ENCODE measurements around the gene DPM3. TPM values are rescaled to one million over a fixed set of nuclear protein-coding genes. Genes with fewer than 3 reads are reported as not detected.
"Not testable (repeated sequence)": the region's sequence is repeated elsewhere in the genome, so short reads cannot be mapped to it uniquely, and the experiment has no call there.

DPM3 gene
- total RNA-seq, 1 donor from 2014 or later, result 41.4 TPM

- no peak for DNase-seq
Measured at GRCh38 chr1:155175281-155175926, 35.1 kb upstream of the DPM3 start.

GRCh38 chr1:155174324-155175280 lies 34.3 kb upstream of the DPM3 start:
- peak; percentile 36 for DNase-seq

- peak; percentile 58 for DNase-seq
Measured at GRCh38 chr1:155173478-155174323, 33.4 kb upstream of the DPM3 start, which contains the start of gene TRIM46. TRIM46 (plus strand) TSS chr1:155173849; CDS start chr1:155173967, 118 bp downstream.

DNA sequence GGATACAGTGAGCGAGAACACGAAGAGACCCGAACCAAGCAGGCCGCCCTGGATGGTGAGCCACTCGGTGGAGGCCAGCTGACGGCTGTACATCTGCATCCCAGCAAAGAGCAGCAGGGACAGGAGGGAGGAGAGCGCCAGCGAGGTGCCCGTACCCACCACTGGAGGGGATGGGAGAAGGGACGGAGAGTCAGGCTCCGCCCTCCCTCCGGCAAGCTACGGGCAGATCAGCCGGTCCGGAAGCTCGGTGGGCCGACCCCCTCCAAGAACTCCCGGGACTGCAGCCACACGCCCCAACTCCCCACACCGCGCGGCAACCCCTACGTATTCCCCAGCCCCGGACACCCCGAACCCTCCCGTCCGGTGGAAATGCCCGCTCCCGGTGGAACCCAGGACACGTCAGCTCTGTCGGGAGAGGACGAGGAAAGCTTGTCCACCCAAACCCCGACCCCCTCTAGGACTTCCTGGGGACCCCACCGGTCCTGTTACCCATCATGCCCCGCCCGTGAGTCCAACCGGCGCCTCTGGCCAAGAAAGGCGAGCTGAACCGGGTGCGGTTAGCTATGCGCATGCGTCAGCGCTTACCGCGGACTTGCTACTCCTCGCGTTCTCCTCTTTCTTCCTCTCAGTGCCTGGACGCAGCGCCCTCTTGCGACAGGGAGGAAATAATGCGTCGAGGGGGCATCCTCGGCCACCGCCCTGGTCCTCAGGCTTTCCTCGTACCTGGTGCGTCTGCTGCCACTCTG lies 32.6 kb upstream of the DPM3 start, which contains the start of gene KRTCAP2:
Gene KRTCAP2 (minus strand): TSS at position 573 of the 746 bp plus-strand sequence. CDS start 80 bp downstream, at position 493.
- peak; percentile 97 for DNase-seq

DNA sequence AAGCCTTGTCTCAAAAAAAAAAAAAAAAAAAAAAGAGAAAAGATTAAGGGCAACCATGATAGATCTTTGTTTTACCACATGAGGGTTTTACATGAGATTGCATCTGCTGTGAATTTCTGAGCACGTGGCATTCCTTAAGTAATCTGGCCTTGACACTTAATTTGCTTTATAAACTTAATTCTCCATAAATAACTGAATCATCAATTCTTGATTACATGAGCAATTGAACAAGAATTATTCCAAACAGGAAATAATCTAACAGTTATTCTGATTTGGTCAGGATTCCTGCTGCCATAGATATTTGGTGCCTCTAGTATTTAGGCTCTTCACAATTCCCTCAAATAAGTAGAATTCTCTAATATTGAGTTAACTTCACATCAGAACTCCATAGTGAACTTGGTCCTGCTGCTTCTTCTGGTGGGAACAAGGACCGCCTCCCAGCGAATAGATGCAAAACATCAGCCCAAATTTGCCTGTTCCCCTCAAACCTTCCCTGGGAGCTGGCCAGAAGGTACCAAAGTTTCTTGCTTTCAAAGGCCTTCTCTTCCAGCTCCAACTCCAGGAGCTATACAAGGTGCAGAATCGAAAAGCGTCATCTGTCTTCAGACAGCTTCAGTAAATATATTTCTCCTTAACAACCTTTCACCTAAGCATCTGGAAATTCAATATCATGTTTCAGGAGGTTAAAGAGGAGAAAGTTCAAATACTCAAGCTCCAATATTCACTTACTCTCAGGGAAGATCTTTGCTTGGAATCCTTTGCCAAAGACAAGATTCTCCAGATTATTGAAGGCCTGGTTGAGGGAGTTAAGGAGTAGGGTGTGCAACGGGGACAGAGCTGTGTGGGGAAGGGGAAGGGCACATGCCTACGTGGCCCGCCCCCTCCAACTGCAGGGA lies 31.8 kb upstream of the DPM3 start:
- no peak for DNase-seq

DNA sequence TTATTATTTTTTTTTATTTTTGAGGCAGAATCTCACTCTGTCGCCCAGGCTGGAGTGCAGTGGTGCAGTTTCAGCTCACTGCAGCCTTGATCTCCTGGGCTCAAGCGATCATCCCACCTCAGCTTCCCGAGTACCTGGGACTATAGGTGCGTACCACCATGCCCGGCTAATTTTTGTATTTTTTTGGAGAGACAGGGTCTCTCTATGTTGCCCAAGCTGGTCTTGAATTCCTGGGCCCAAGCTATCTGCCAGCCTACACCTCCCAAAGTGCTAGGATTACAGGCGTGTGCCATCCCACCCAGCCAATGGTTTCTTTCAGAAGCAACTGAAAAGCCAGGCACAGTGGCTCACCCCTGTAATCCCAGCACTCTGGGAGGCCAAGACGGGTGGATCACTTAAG lies 30.5 kb upstream of the DPM3 start:
- no peak for DNase-seq

GRCh38 chr1:155170101-155170785 lies 29.9 kb upstream of the DPM3 start:
- DNase-seq, result no peak

DNA sequence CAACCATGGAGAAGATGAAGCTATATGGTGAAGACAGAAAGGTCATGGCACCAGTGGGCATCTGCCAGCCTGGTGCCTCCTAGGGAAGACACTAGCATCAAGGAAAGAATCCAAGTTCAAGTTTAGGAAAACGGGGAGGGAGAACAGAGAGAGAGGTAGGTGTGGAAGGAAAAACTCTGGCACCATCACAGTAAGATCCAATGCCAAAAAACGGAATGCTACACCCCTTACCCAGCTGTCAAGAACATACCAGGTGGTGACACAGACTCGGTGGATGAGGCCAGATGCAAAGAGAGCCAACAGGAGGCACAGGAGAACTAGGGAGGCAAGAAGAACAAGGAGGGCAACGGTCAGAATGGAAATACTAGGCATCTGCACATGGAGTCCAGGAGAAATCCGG lies 29.2 kb upstream of the DPM3 start:
- DNase-seq, result no peak

- DNase-seq, result no peak
Measured at GRCh38 chr1:155168456-155169210, 28.3 kb upstream of the DPM3 start.

GRCh38 chr1:155168105-155168445 lies 27.7 kb upstream of the DPM3 start:
- not testable (repeated sequence) for DNase-seq

DNA sequence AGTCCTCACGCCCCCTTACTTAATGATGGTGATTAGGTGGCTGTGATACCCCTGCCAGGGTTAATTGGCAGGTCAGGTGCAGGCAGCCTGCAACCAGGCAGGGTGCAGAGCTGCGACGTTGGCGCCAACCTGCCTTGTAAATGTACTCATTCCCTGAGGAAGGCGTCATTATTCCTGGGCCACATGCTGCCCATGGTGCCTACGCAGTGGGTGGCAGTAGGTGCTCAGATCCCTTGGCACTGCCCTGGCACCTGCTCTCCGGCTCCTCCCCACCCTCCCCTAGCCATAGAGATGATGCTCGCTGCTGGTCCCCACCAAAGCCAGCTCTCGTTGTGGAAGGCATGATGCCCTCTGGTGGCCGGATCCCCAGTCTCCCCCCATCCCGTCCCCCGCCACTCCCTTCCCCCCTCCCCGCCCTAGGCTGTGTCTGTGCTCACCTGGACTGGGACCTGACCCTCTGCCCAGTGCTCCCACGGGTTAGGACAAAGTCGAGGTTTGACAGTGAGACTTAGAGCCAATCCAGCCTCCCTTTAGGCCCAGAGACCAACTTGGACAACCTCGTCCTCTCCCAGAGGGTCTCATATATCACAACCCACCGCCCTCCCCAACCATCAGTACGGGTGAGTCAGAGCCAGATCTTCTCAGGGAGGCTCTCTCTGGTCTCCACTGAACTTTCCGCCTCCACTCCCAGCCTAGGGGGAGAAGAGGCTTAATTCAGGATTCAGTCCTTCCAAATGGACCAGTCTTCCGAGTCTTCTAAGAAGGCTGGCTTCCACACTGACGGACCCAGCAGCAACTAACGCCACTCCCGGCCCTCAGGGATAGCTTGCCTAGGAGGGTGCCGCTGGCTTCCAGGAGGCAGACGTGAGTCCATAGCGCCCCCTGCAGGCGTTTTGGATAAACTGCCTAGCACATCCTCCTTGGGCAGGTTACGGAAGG lies 27.1 kb upstream of the DPM3 start:
- peak; percentile 97 for DNase-seq

- DNase-seq, result peak; percentile 93
Measured at GRCh38 chr1:155166471-155167165, 26.3 kb upstream of the DPM3 start.

DNA sequence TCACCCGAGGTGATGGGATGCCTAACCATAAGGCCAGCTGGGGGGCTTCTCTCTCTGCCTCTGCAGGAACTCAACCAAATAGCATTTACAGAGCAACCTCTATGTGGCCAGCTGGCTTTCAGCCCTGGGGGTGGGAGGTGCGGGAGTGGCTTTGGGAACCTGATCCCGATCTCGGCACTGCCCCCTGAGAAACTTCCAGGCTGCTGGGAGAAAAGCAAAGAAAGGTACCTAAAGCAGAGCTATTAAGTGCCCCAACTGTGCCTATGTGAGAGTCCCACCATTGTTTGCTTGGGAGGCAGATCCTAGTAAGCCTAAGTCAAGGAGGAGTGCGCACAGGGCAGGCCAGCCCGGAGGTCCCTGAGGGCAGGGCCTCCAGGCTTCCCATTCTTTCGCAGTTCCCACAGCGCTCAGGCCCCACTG lies 25.7 kb upstream of the DPM3 start:
- DNase-seq, result no peak

- DNase-seq, result not testable (repeated sequence)
Measured at GRCh38 chr1:155164625-155165024, 24.3 kb upstream of the DPM3 start.

DNA sequence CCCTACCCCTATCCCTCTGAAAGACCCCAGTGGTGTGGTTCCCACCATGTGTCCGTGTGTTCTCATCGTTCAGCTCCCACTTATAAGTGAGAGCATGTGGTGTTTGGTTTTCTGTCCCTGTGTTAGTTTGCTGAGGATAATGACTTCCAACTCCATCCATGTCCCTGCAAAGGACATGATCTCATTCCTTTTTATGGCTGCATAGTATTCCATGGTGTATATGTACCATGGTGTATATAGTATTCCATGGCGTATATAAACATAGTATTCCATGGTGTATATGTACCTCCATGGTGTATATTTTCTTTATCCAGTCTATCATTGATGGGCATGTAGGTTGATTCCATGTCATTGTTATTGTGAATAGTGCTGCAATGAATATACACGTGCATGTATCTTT lies 23.5 kb upstream of the DPM3 start:
- not testable (repeated sequence) for DNase-seq

DNA sequence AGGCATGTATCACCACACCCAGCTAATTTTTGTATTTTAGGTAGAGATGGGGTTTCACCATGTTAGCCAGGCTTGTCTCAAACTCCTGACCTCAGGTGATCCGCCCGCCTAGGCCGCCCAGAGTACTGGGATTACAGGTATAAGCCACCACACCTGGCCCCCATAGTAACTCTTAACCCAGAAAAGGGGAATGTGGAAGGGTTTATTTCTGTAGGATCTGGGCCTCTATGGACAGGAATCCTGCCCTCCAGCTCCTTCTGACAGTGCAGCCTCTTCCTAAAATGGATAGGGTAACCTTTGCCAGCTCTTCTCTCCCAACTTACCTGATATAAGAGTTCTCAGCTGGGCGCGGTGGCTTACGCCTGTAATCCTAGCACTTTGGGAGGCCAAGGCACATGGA lies 22.3 kb upstream of the DPM3 start:
- not testable (repeated sequence) for DNase-seq

- DNase-seq, result no peak
Measured at GRCh38 chr1:155160128-155160527, 19.8 kb upstream of the DPM3 start.

DNA sequence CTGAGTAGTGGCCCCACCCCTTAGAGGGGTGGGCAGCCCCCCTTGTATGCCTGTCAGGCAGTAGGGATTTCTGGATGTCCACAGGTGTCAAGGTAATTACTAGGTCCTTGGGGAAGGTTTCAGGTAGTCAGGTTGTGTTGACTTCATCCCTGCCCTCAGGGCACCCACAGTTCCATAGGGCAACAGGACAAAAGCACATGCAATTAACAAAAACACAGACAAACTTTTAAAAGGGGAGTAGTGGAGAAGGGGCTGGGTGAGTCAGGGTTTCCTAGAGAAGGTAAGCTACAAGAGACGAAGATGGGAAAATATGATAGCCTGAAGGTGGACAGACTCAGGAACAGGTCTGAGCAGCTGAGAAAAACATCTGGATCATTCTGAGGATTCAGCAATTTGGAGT lies 18.7 kb upstream of the DPM3 start:
- no peak for DNase-seq

All from dermis blood vessel endothelial cell (primary cell).